Lower lobe of right lung (tissue), 2 donors: ENCODE data around the gene THBS3. TPM values are rescaled to one million over a fixed set of nuclear protein-coding genes. Genes with fewer than 3 reads are reported as not detected.

ENCODE experiments used
- ATAC-seq, 2 donors: fragments of 200-7000 bp; cut with Tn5 transposase; one replicate each; pipeline ENCODE4 v1.9.1; 2020 to 2022; ENCODE audit warnings: mild to moderate bottlenecking in 2 of 2, moderate library complexity in 2 of 2
- DNase-seq: peaks from one replicate; pipeline ENCODE4 v3.0.0-alpha.2; 2020
- H3K27ac ChIP-seq: fragments of 200-600 bp; one replicate; pipeline ENCODE4 v1.8.0; 2022
- H3K27me3 ChIP-seq: fragments of 200-600 bp; one replicate; pipeline ENCODE4 v1.8.0; 2022; ENCODE audit warnings: low read depth
- H3K36me3 ChIP-seq: fragments of 200-600 bp; one replicate; pipeline ENCODE4 v1.8.0; 2022; ENCODE audit warnings: mild to moderate bottlenecking
- H3K4me1 ChIP-seq: fragments of 200-600 bp; one replicate; pipeline ENCODE4 v1.8.0; 2022
- H3K4me3 ChIP-seq: fragments of 200-600 bp; one replicate; pipeline ENCODE4 v1.8.0; 2022; ENCODE audit warnings: mild to moderate bottlenecking
- H3K9me3 ChIP-seq: fragments of 200-600 bp; one replicate; pipeline ENCODE4 v1.8.0; 2022
- CTCF ChIP-seq: fragments of 200-600 bp; IDR thresholded peaks from one replicate; pipeline ENCODE4 v1.8.0; 2022; ENCODE audit warnings: antibody characterized with exemption, mild to moderate bottlenecking
- intact Hi-C: fragments of 100-400 bp; cut with DNase I; formaldehyde crosslinking; loops from one replicate; pipeline ENCODE4 v1.11.0; 2022
- total RNA-seq: library from RNA; stranded (reverse); fragmentation: NEBNext Ultra II Directional; extraction: Animal tissue kit (Norgen Biotek cat#: 25700); gene quantifications from one replicate; pipeline ENCODE4 v1.2.1, GENCODE V29; 2021
- donor health status: DM: no; HTN: yes; CAD: no; lungs with severe emphysema.

The THBS3 gene
- total RNA-seq, 1 donor from 2014 or later: 24.4 TPM

GRCh38 chr1:155187456-155187891 lies 20.2 kb downstream of the THBS3 start:
- Histone ChIP-seq H3K27me3 (no peaks in the 10 kb centered on the region), H3K4me3 (peak overlapping the region; percentile 38), H3K9me3 (no peaks in the 10 kb centered on the region), H3K36me3 (no peaks in the 10 kb centered on the region), H3K4me1 (peaks cover 17% of the 10 kb centered on the region), H3K27ac (peak overlapping the region; percentile 68)
- TF ChIP-seq CTCF: no peak
- intact Hi-C loops: no loop called here
- ATAC-seq: peak; percentile 1 to 13
- DNase-seq: peak; percentile 53

- intact Hi-C loops: no loop called here
- no peaks in the 10 kb centered on the region for H3K9me3 ChIP-seq
- H3K36me3 ChIP-seq: no peaks in the 10 kb centered on the region
- peak; percentile 47 for DNase-seq
- H3K27ac ChIP-seq: peak overlapping the region; percentile 68
- ATAC-seq: peak; percentile 10 to 27
- no peak for TF ChIP-seq CTCF
- H3K27me3 ChIP-seq: no peaks in the 10 kb centered on the region
- H3K4me3 ChIP-seq: peak overlapping the region; percentile 38
- H3K4me1 ChIP-seq: peaks cover 17% of the 10 kb centered on the region
Measured at GRCh38 chr1:155186794-155187455, 20.8 kb downstream of the THBS3 start.

DNA sequence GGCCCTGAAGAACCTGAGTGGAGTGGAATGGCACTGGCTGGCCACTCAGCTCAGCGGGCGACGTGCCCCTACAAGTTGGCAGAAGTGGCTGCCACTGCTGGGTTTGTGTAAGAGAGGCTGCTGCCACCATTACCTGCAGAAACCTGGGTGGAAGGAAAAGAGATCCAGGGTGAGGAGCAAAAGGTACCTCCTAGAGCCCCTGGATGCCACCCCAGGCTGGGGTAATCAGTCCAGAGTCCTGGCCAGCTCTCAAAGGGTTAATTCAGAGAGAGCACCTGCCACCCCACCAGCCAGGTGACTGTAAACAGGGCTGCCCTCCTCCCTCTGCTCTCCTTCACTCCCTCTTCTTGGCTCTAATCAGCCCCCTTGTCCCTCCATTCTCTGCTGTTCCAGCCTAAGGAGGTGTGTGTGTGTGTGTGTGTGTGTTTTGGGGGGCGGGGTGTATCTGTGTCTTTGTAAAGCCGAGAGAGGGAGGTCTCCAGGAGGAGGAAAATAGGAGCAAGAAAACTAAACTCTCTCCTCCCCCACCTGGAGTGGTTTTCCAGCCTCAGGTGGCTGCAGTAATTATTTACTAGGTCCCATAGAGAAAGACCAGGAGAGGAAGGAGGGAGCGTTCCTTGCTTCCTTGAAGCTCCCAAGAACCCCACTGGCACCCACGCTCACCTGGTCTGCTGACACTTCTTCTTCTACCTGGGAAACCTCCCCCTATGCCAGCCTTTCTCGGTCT lies 21.5 kb downstream of the THBS3 start:
- H3K4me3 ChIP-seq: peak overlapping the region; percentile 38
- H3K27ac ChIP-seq: peak overlapping the region; percentile 72
- ATAC-seq (peak; percentile 7 to 34), DNase-seq (peak; percentile 49)
- H3K36me3 ChIP-seq: no peaks in the 10 kb centered on the region
- no peak for TF ChIP-seq CTCF
- no peaks in the 10 kb centered on the region for H3K9me3 ChIP-seq
- peaks cover 17% of the 10 kb centered on the region for H3K4me1 ChIP-seq
- no peaks in the 10 kb centered on the region for H3K27me3 ChIP-seq
- intact Hi-C loops: no loop called here

GRCh38 chr1:155185783-155186066 lies 22.0 kb downstream of the THBS3 start:
- Histone ChIP-seq H3K27ac (peak overlapping the region; percentile 72), H3K4me1 (peaks cover 17% of the 10 kb centered on the region), H3K27me3 (no peaks in the 10 kb centered on the region), H3K36me3 (no peaks in the 10 kb centered on the region), H3K9me3 (no peaks in the 10 kb centered on the region), H3K4me3 (no peak overlapping the region)
- no peak for TF ChIP-seq CTCF
- intact Hi-C loops: no loop called here
- ATAC-seq: no peak
- peak; percentile 44 for DNase-seq

DNA sequence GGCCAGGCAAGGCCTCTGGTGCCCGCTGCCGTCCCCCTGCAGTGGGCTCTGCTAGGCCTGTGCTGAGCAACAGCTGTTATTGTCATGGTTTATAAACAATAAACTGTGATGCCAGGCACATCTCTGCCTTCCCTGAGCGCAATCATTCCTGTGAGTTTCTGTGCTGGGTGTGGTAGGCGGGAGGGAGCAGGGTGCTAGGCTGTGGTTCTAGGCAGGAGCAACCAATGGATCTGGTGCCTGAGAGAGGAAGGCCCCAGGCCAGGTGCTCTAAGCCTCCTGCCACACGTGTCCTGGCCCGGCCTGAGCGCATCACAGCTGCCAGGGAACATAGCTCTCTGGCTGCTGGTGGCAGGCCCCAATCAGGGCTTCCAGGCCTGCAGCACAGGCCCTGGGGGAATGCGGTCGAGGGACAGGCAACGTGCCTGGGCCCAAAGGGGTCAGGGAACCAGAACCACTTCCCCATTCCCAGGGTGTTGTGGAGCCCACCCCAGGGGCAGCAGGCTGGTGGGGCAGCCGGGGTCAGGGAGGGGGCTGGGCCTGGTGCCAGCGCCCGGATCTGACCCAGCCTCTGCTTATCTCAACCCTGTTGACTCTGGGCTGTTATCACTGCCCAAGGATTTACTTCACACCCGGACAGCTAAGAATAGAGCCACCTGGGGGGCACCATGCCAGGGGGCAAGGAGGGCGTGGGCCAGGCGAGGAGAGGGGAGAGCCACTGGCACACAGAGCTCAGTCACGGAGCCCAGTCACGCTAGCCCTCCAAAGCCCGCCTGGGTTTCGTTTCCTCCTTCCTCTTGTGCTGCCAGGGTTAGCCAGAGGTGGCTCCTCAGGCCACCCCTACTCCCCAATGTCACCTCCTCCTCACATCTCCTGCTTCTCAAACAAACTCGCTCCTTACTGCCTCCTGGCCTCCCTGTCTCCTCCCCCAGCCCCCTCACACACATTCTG lies 22.6 kb downstream of the THBS3 start:
- Histone ChIP-seq H3K4me1 (peaks cover 17% of the 10 kb centered on the region), H3K27me3 (no peaks in the 10 kb centered on the region), H3K27ac (peak overlapping the region; percentile 72), H3K9me3 (no peaks in the 10 kb centered on the region), H3K4me3 (no peak overlapping the region), H3K36me3 (no peaks in the 10 kb centered on the region)
- intact Hi-C loops: no loop called here
- ATAC-seq: peak; percentile 69 to 78
- peak; percentile 84 for DNase-seq
- no peak for TF ChIP-seq CTCF
